GM19043 (cell line): ENCODE results near the gene DUSP10.

Experiments used
- ATAC-seq: cut with Tn5 transposase; IDR thresholded peaks from one replicate; pipeline ENCODE4 v1.9.1; 2021; ENCODE audit warnings: low read depth; ENCODE audit not compliant: unreplicated experiment

Gene DUSP10

GRCh38 chr1:221715321-221716169 is 26.3 kb downstream of the DUSP10 start:
- peak; percentile 27 for ATAC-seq

- ATAC-seq: no peak
Observed at GRCh38 chr1:221714227-221715152, 27.4 kb downstream of the DUSP10 start.

DNA sequence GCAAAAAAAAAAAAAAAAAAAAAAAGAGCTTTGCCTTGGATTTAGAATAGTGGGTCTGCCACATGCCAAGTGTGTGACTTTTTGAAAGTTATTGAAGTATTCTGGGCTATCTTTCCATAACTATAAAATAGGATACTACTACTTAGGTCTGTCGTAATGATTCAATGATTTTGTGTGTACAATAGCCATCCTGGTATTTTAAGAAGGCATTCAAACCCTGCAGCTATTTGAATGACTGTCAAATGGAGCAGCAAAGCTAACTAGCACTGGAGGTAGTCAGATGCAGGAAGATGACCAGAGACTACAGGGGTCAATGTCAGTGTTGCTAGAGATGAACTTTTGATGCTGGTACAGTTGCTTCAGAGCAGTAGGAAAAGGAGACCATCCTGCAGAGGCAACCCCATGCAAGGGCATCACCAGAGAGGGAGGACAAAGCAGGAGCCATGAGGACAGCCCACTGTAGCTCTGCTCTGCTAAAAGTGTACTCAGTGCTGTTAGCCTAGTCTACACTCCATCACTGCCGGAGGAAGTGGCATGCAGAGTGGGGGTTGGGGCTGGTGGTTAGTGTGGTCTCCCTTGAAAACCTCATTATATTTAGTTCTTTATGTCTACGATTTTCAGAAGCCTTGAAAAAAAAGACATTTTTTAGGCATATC is 29.0 kb downstream of the DUSP10 start:
- ATAC-seq: peak; percentile 56

DNA sequence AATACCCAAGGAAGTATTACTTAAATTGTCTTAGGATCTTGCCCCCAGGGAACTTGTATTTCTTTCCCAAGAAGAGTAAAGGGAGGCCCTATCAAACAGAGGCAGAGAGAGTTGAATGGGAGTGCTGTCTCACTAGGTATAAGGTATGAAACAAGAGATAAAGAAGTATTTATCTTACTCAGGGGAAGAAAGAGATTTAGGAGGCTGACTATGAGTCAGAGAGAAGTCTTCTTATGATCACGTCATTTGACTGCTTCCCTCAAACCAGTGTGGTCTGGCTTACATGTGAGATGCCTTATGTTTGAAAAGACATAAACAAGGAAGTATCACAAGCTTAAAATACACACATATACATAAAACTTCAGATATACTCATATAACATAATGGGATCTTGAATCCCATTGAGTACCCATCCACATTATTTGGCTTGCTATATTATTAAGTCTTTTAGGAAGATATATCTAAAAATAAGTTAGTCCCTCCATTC is 29.6 kb downstream of the DUSP10 start:
- peak; percentile 35 for ATAC-seq

DNA sequence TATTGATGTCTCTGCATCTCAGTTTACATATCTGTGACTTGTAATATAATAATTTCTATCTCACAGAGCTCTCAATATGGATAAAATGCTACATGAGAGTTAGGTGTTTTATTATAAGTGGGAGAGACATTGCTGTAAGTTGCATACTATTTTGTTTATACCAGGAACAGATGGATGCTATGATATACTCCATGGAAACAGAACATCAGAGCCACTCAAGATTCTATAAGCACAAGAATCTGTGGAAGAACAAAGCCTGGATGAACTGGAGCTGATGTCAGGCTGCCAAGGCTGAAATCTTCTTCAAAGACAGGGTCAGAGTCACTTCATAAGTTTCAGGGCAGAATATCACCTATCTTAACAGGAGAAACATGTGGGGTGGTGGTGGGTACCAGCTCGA is 30.2 kb downstream of the DUSP10 start:
- no peak for ATAC-seq

DNA sequence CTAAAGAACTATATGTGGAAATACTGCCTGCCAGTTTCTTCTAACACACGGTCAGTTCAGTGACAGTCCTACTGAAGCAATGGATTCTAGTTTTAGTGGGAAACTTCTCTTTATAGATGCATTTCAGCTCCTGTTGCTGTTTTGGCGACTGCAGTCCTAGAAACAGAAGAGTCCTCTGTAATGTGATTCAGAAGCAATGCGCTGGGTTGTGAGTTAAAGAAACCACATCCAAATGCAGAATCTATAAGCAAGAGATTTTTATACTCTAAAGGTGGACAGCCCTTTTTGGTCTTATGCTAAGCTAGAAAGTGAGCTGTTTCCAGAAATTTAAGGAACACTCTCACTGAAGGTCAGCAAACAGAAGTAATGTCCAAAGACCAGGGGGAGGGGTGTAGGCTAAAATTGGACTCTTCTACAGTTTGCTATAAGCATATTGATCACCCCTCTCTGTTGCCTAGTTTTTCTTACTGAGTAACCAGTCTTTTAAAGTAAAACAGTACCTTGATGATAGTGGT is 30.8 kb downstream of the DUSP10 start:
- ATAC-seq: no peak

GRCh38 chr1:221709854-221710253 is 32.0 kb downstream of the DUSP10 start:
- no peak for ATAC-seq

- ATAC-seq: peak; percentile 25
Observed at GRCh38 chr1:221708987-221709386, 32.9 kb downstream of the DUSP10 start.

- peak; percentile 55 for ATAC-seq
Observed at GRCh38 chr1:221708076-221708571, 33.8 kb downstream of the DUSP10 start.

DNA sequence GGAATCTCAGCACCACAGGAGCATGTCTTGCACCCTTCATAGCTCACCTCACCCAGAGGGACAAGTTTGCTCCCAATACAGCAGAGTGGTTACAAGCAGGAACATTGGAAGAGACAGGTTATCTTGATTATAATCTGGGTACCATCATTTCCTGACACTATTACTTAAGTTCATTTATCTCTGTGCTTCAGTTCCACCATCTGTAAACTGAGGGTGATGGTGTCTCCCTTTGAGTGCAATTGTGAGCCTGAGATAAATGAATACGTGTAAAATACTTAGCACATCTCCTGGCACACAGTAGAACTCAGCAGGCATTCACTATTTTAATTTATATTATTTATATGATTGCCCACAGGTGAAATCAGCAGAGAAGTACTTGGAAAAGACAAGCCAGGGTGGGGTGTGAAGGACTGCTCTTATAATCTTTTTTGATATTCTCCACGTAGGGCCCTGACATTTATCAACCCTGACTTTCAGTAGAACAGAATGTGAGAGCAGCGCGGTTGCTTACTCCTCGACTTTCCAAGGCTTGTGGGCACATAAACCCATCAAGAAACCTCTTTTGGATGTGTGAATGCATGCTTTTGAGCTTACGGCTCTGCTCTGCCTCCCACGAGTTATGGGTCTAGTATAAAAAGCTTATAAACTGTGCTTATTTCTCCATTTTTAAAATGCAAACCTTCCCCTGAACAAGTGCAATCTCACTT is 34.9 kb downstream of the DUSP10 start:
- ATAC-seq: no peak

- no peak for ATAC-seq
Observed at GRCh38 chr1:221706191-221706590, 35.7 kb downstream of the DUSP10 start.

- ATAC-seq: no peak
Observed at GRCh38 chr1:221704306-221704705, 37.6 kb downstream of the DUSP10 start.

- ATAC-seq: no peak
Observed at GRCh38 chr1:221701570-221702186, 40.2 kb downstream of the DUSP10 start.

- no peak for ATAC-seq
Observed at GRCh38 chr1:221700948-221701347, 40.9 kb downstream of the DUSP10 start.

DNA sequence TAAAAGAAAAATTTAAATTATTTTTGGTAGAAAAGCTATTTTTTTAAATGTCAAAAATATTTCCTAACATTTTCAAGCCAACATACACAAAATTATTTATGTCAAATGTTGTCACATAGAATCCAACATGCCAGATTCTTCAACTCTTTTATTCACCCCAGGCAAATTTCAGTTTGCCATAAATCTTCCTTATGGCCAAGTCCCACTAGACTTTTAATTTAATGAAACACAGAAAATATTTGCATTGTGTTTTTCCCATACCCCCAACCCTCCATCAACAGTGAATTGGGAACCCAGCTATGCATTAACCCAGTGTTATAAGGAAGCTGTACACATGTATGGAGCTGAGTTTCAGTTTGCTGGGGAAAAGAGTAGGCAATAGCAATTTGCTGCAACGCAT is 41.4 kb downstream of the DUSP10 start:
- no peak for ATAC-seq

- ATAC-seq: no peak
Observed at GRCh38 chr1:221699978-221700519, 41.8 kb downstream of the DUSP10 start.

DNA sequence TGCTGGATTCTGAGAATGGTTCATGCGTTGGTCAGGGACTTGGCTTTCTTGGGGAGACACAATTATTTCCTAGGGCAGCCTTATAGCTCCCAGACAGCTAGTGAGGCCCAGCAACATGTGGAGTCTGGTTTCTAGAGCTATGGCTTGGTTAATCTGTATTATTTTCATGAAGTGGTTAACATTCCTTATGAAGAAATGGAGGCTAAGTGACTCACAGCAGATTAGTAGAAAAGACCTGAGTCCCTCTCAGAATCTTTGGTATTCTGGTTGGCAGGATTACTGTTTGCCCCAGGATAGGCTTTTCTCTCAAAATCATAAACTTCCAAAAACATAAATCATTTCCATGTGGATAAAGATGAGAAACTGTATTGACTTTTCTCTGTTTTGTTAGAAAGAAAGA is 42.3 kb downstream of the DUSP10 start:
- no peak for ATAC-seq

DNA sequence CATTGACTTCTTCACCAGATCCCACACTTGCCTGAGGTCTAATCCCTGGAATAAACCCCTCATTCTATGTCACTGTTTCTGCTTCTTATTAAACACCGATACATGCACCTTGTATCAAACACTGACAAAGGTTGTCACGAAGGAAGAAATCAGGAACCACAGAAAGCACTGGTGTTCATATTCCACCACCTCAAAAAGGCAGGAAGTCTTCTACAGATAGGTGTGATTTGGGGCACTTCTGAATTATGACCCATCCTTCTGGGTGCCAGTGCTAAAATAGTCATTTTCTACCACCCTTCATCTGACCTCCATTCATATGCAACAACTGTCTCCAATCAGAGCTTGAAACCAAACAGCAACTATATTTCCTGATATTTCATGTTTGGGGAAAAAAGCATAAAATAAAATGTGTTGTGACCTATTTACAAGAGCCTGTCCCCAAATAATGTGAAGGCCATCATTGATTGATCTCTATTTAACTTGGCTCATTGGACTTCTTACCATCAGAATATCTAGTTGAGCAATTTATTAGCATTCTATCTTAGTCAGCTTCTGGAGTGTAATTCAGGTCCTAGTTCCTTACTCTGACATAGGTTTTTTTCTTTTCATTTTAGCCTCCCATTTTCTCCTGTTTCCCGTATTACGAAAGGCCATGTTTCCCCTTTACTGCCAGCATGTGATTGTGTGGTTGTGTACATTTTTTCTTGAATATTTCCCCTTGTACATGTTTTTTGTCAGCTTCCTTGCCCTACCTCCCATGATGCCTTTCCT is 43.1 kb downstream of the DUSP10 start:
- ATAC-seq: no peak
